B cell (primary cell): ENCODE results near the gene LCN1. TPM values are rescaled to one million over a fixed set of nuclear protein-coding genes. Genes with fewer than 3 reads are reported as not detected.
"Not testable (repeated sequence)": the region's sequence is repeated elsewhere in the genome, so short reads cannot be mapped to it uniquely, and the experiment has no call there.

Experiments
- ATAC-seq: fragments of 200-7000 bp; cut with Tn5 transposase; one replicate; pipeline ENCODE4 v1.10.0; 2021; ENCODE audit warnings: low read depth, mild to moderate bottlenecking, moderate number of reproducible peaks, moderate library complexity
- CTCF ChIA-PET: fragments of 350-600 bp; sonication (Branson Sonifier 250); formaldehyde crosslinking; loops from one replicate; lab custom pipeline; 2021; ENCODE audit warnings: antibody characterized with exemption, inconsistent platforms; lab: Charles Lee
- POLR2A ChIA-PET: fragments of 350-600 bp; sonication (Branson Sonifier 250); formaldehyde crosslinking; loops from one replicate; lab custom pipeline; 2021; ENCODE audit warnings: antibody characterized with exemption; lab: Charles Lee
- DNase-seq: peaks from one replicate; pipeline ENCODE4 v3.0.0; 2013
- H2AFZ ChIP-seq: 2 replicates; pipeline ENCODE4 v1.6.1; 2012; ENCODE audit warnings: mild to moderate bottlenecking, low read depth, low read length; ENCODE audit not compliant: insufficient read depth, poor library complexity, severe bottlenecking
- H3K27ac ChIP-seq, 2 donors: 1 replicate in 1 of 2; 2 replicates in 1 of 2; pipeline ENCODE4 v1.5.1; 2012 to 2013; ENCODE audit warnings: low read length in 2 of 2, mild to moderate bottlenecking in 2 of 2, moderate library complexity in 1 of 2
- H3K27me3 ChIP-seq, 4 experiments: fragments of 200-600 bp in 1 of 4; sonication (generic) in 1 of 4; replicated peaks in 1 of 4; 1 replicate in 2 of 4; 2 replicates in 2 of 4; pipeline versions ENCODE4 v1.6.1 to v1.7.0; 2013 to 2016; ENCODE audit warnings: low read length in 3 of 4, mild to moderate bottlenecking in 2 of 4, mixed read lengths in 1 of 4, moderate library complexity in 1 of 4; ENCODE audit not compliant: insufficient read depth in 4 of 4, control insufficient read depth in 3 of 4; ENCODE audit errors: control extremely low read depth in 1 of 4
- H3K36me3 ChIP-seq, 2 experiments: replicated peaks in 1 of 2; 1 replicate in 1 of 2; 2 replicates in 1 of 2; pipeline versions ENCODE4 v1.6.1 to v1.7.1; 2013; ENCODE audit warnings: low read length in 1 of 2; ENCODE audit not compliant: insufficient read depth in 2 of 2, control insufficient read depth in 1 of 2; ENCODE audit errors: control extremely low read depth in 1 of 2, extremely low read depth in 1 of 2
- H3K4me1 ChIP-seq, 2 donors: fragments of 200-600 bp in 1 of 2; sonication (generic) in 1 of 2; 1 replicate in 1 of 2; 2 replicates in 1 of 2; pipeline versions ENCODE4 v1.5.1 to v1.6.1; 2013 to 2017; ENCODE audit warnings: low read length in 2 of 2; ENCODE audit not compliant: control insufficient read depth in 2 of 2, insufficient read depth in 2 of 2
- H3K4me2 ChIP-seq: replicated peaks from 2 replicates; pipeline ENCODE3; 2012; ENCODE audit warnings: mild to moderate bottlenecking, low read depth, low read length; ENCODE audit not compliant: poor library complexity, severe bottlenecking
- H3K4me3 ChIP-seq, 5 experiments: fragments of 200-600 bp in 1 of 5; sonication (generic) in 1 of 5; 1 replicate in 3 of 5; 2 replicates in 2 of 5; pipeline versions ENCODE4 v1.5.1 to v1.7.0; 2011 to 2016; ENCODE audit warnings: low read length in 4 of 5, mild to moderate bottlenecking in 4 of 5, low read depth in 2 of 5, control low read depth in 1 of 5, moderate library complexity in 1 of 5; ENCODE audit not compliant: insufficient read depth in 1 of 5; ENCODE audit errors: control extremely low read depth in 1 of 5, extremely low read depth in 1 of 5
- H3K79me2 ChIP-seq: fragments of 200-600 bp; sonication (generic); one replicate; pipeline ENCODE4 v1.6.0; 2016; ENCODE audit warnings: low read length; ENCODE audit not compliant: control insufficient read depth, insufficient read depth
- H3K9ac ChIP-seq: fragments of 200-600 bp; sonication (generic); 2 replicates; pipeline ENCODE4 v1.6.1; 2017; ENCODE audit warnings: mild to moderate bottlenecking, low read length, moderate library complexity
- H3K9me3 ChIP-seq, 3 donors: one replicate each; pipeline versions ENCODE4 v1.6.1 to v1.7.1; 2013; ENCODE audit warnings: low read length in 2 of 3; ENCODE audit not compliant: control insufficient read depth in 2 of 3, insufficient read depth in 1 of 3; ENCODE audit errors: control extremely low read depth in 1 of 3
- H4K20me1 ChIP-seq: 2 replicates; pipeline ENCODE4 v1.6.0; 2012; ENCODE audit warnings: mild to moderate bottlenecking, low read length; ENCODE audit not compliant: insufficient read depth, control insufficient read depth, poor library complexity, severe bottlenecking
- H3K27ac Mint-ChIP-seq: one replicate; pipeline ENCODE4 v1.8.0; 2021; ENCODE audit warnings: mixed read lengths
- H3K27me3 Mint-ChIP-seq: one replicate; pipeline ENCODE4 v1.8.0; 2021; ENCODE audit warnings: mixed read lengths
- H3K4me1 Mint-ChIP-seq: one replicate; pipeline ENCODE4 v1.8.0; 2021; ENCODE audit warnings: mixed read lengths
- H3K4me3 Mint-ChIP-seq: one replicate; pipeline ENCODE4 v1.8.0; 2021; ENCODE audit warnings: mixed read lengths
- H3K9me3 Mint-ChIP-seq: one replicate; pipeline ENCODE4 v1.8.0; 2022; ENCODE audit warnings: mixed read lengths; ENCODE audit not compliant: insufficient read depth
- EZH2 ChIP-seq: IDR thresholded peaks from 2 replicates; pipeline ENCODE4 v1.6.1; 2012; ENCODE audit warnings: borderline replicate concordance, low read depth, mild to moderate bottlenecking, moderate library complexity, low read length; ENCODE audit not compliant: insufficient read depth, poor library complexity, severe bottlenecking
- WGBS: methylation state at CpG from one replicate; pipeline ENCODE4 v1.1.5; 2013; ENCODE audit warnings: missing lambda C conversion rate; ENCODE audit not compliant: insufficient coverage; 5-methylcytosine and 5-hydroxymethylcytosine counted together
- intact Hi-C: fragments of 100-400 bp; cut with micrococcal nuclease; formaldehyde crosslinking; loops from one replicate; pipeline ENCODE4 v1.10.0; 2022
- polyA plus RNA-seq: library from polyadenylated mRNA; depleted of rRNA; stranded (reverse); fragments of >200 nt; gene quantifications from 2 replicates; pipeline ENCODE4 v1.2.3, GENCODE V29; 2012
- total RNA-seq, 2 donors: library from RNA; stranded (reverse); fragments of 120-200 nt in 1 of 2; gene quantifications; 1 replicate in 1 of 2; 2 replicates in 1 of 2; pipeline versions ENCODE4 v1.2.3 to v1.2.4, GENCODE V29; 2013 to 2022
- TF ChIP-seq, protein P1 (sequence below): fragments of 200-600 bp; IDR thresholded peaks from one replicate; pipeline ENCODE4 v1.8.0; 2022; ENCODE audit warnings: antibody characterized with exemption, mild to moderate bottlenecking

Gene LCN1
- total and polyA plus RNA-seq, 2 donors (not counting 1 experiment from before 2014, with no cell fraction given) = not detected

- CTCF ChIA-PET, H3K4me1 ChIP-seq, H2AFZ ChIP-seq, intact Hi-C loops, DNase-seq, H3K4me3 Mint-ChIP-seq, H3K4me1 Mint-ChIP-seq, H3K79me2 ChIP-seq, H3K9me3 Mint-ChIP-seq, POLR2A ChIA-PET, ATAC-seq, H3K27ac ChIP-seq, H4K20me1 ChIP-seq, H3K9me3 ChIP-seq, H3K4me2 ChIP-seq, H3K36me3 ChIP-seq, H3K27ac Mint-ChIP-seq, H3K4me3 ChIP-seq, H3K9ac ChIP-seq, H3K27me3 ChIP-seq: not testable (repeated sequence)
- 85% methylated on average over 4 of the region's 4 CpGs for WGBS
- peaks cover 44% of the 10 kb centered on the region for H3K27me3 Mint-ChIP-seq
These were observed 13.6 kb downstream of the LCN1 start for GRCh38 chr9:135534826-135535225.

- H3K9ac ChIP-seq, H3K27me3 ChIP-seq, H4K20me1 ChIP-seq, H3K36me3 ChIP-seq, H3K4me2 ChIP-seq, H3K27ac Mint-ChIP-seq, H2AFZ ChIP-seq, CTCF ChIA-PET, H3K27ac ChIP-seq, H3K4me1 ChIP-seq, ATAC-seq, H3K79me2 ChIP-seq, intact Hi-C loops, H3K9me3 Mint-ChIP-seq, H3K4me3 Mint-ChIP-seq, H3K4me1 Mint-ChIP-seq, H3K4me3 ChIP-seq, POLR2A ChIA-PET, DNase-seq, H3K9me3 ChIP-seq: not testable (repeated sequence)
- peaks cover 43% of the 10 kb centered on the region for H3K27me3 Mint-ChIP-seq
- WGBS = 86% methylated on average over 6 of the region's 13 CpGs
These were observed 14.4 kb downstream of the LCN1 start for GRCh38 chr9:135535631-135536030.

GRCh38 chr9:135536216-135536615 lies 15.0 kb downstream of the LCN1 start:
- H3K27me3 ChIP-seq = no peaks in the 10 kb centered on the region
- no peaks in the 10 kb centered on the region for H3K36me3 ChIP-seq
- ChIA-PET POLR2A (no interaction called here), CTCF (no interaction called here)
- TF ChIP-seq EZH2 = no peak
- TF ChIP-seq, protein P1, sequence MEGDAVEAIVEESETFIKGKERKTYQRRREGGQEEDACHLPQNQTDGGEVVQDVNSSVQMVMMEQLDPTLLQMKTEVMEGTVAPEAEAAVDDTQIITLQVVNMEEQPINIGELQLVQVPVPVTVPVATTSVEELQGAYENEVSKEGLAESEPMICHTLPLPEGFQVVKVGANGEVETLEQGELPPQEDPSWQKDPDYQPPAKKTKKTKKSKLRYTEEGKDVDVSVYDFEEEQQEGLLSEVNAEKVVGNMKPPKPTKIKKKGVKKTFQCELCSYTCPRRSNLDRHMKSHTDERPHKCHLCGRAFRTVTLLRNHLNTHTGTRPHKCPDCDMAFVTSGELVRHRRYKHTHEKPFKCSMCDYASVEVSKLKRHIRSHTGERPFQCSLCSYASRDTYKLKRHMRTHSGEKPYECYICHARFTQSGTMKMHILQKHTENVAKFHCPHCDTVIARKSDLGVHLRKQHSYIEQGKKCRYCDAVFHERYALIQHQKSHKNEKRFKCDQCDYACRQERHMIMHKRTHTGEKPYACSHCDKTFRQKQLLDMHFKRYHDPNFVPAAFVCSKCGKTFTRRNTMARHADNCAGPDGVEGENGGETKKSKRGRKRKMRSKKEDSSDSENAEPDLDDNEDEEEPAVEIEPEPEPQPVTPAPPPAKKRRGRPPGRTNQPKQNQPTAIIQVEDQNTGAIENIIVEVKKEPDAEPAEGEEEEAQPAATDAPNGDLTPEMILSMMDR = no peak
- no peak for ATAC-seq
- peaks cover 43% of the 10 kb centered on the region for H3K27me3 Mint-ChIP-seq
- H3K4me3 Mint-ChIP-seq = no peak overlapping the region
- 65% methylated on average over 8 of the region's 8 CpGs for WGBS
- no peaks in the 10 kb centered on the region for H3K9me3 ChIP-seq
- no peak overlapping the region for H3K4me2 ChIP-seq
- H3K4me1 Mint-ChIP-seq = no peaks in the 10 kb centered on the region
- no peaks in the 10 kb centered on the region for H3K79me2 ChIP-seq
- H2AFZ ChIP-seq = no peak overlapping the region
- no peaks in the 10 kb centered on the region for H3K9me3 Mint-ChIP-seq
- no peak overlapping the region for H3K27ac ChIP-seq
- H3K27ac Mint-ChIP-seq = no peak overlapping the region
- no peak overlapping the region for H3K4me3 ChIP-seq
- DNase-seq = no peak
- no peaks in the 10 kb centered on the region for H4K20me1 ChIP-seq
- no peak overlapping the region for H3K9ac ChIP-seq
- intact Hi-C loops = no loop called here
- no peaks in the 10 kb centered on the region for H3K4me1 ChIP-seq
